GM21528 (cell line): Measurements from ENCODE around the gene ZNF48.

Source experiments
- ATAC-seq: cut with Tn5 transposase; IDR thresholded peaks from one replicate; pipeline ENCODE4 v1.9.1; 2021; ENCODE audit warnings: mild to moderate bottlenecking, moderate library complexity; ENCODE audit not compliant: unreplicated experiment, low FRiP score

The ZNF48 gene

DNA sequence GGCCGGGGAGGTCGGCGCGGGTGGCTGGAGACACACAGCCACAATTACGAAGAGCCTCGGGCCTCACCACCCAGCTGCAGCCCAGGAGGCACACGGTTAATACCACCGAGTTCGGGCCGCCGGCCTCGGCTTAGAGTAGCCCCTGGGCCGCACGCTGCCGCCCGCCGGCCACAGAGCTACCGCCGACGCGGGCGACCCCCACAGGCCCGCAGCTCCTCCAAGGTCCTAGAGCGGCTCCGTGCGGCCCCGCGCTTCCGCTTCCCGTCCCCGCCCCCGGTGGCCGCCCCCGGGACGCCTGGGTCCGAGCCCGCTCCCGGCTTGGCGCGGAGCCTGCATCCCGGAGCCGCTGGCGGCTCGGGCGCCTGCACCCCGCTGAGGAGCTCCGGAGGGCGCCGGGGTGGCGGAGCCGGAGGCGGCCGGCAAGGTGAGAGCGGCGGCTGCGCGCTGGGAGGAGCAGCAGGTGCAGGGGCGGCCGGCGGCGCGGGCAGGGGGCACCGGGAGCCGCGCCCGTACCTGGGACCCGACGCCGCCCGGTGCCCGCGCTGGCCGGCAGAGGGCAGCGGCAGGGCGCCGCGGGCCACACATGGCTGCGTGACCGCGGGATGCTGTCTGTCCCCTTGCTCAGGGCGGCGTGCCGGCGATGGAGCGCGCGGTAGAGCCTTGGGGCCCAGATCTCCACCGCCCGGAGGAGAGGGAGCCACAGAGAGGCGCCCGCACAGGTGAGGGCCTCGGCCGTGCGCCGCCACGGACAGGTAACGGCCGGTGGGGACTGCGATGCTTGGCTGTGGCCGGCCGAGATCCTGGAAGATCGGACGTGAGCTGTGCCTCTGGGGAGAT is at the start of gene ZNF48:
Gene ZNF48, plus strand, starts transcription at position 266 of the 837 bp plus-strand sequence. Its CDS starts 375 bp downstream, at position 641.
- ATAC-seq = peak; percentile 57

DNA sequence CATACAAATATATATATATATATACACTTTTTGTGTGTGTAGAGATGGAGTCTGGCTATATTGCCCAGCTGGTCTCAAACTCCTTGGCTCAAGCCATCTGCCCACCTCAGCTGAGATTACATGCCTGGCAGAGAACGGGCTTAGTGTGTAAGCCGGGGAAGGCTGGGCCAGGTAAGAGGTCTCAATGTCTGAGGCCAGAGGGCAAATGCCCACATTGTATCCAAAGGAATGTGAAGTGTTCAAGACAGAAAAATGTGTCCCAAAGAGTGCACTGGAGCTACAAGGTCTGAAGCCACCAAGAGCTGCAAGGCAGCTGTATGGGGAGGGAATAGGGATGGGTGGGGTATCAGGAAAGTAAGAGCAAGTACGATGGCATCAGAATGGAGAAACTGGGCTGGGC is 48.9 kb upstream of the ZNF48 start:
- no peak for ATAC-seq

DNA sequence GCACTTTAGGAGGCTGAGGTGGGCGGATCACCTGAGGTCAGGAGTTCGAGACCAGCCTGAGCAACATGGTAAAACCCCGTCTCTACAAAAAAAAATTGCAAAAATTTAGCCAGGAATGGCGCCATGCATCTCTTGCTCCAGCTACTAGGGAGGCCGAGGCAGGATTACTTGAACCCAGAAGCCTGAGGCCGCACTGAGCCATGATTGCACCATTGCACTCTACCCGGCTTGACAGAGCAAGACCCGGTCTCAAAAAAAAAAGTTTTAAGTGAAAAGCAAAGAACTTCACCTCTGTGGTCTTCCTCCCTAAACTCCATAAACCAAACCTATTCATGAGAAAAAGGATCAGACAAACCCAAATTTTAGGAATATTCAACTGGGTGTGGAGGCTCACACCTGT is 47.1 kb upstream of the ZNF48 start:
- ATAC-seq = no peak

DNA sequence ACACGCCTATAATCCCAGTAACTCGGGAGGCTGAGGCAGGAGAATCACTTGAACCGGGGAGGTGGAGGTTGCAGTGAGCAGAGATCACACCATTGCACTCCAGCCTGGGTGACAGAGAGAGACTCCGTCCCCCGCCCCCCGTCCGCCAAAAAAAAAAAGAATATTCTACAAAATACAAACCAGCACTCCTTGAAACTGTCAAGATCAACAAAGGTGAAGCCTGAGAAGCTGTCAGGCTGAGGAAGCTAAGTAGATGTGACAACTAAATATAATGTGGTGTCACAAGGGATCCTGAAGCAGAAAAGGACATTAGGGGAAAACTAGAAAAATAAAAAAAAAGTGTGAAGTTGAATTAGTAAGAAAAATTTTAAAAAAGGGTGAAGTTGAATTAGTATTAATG is 46.3 kb upstream of the ZNF48 start:
- ATAC-seq = no peak

DNA sequence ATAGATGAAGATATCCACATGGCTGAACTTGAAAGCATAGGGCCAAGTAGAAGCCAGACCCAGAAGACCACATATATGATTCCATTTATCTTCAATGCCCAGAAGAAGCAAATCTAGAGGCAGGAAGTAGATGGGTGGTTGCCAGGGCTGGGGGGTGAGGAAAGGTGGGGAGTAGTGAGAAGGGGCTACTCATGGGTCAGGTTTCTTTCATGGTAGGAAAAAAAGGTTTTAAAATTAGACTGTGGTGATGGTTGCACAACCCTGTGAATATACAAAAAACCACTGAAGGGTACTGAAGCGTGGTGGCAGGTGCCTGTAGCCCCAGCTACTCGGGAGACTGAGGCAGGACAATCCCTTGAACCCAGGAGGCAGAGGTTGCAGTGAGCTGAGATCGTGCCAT is 45.5 kb upstream of the ZNF48 start:
- ATAC-seq = no peak

DNA sequence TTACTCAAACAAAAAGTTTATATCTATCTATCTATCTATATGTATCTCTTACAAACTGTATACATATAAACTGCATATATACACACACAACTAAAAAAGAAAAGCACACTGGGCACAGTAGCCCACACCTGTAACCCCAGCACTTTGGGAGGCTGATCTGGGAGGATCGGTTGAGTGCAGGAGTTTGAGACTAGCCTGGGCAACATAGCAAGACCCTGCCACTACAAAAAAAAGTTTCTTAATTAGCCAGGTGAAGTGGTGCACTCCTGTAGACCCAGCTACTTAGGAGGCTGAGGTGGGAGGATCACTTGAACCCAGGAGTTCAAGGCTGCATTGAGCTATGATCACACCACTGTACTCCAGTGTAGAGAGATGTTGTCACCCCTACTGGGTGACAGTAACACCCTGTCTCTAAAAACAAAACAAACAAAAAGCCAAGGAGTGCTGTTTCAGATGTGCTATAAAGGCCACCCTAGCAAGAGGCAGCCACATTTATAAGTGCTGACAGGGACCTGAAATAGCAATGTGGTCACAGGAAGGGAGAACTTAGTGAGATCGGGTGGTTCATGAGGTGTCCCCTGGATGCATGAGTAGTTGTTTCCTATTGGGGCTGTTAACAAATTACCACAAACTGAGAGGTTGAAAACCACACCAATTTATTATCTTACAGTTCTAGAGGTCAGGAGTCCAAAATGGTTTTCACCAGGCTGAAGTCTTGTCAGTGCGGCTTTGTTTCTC is 44.9 kb upstream of the ZNF48 start:
- ATAC-seq = no peak

DNA sequence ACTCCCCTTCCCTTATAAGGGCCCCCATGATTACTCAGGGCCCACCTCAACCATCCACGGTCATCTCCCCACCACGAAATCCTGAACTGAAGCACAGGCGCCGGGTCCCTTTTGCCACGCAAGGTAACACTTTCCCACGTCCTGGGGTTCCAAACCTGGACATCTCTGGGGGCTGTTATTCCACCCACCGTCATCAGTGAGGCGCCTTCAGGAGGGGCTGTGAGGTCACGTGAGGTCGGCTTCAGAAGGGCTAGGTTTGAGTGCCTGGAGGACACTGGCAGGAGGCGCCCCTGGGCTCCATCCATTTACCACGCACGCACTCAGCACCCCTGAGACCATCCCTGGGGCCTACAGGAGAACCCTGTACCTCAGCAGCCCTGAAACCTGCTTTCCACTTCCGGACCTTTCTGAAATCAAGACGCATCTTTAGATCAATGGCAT is 44.2 kb upstream of the ZNF48 start:
- ATAC-seq = no peak

DNA sequence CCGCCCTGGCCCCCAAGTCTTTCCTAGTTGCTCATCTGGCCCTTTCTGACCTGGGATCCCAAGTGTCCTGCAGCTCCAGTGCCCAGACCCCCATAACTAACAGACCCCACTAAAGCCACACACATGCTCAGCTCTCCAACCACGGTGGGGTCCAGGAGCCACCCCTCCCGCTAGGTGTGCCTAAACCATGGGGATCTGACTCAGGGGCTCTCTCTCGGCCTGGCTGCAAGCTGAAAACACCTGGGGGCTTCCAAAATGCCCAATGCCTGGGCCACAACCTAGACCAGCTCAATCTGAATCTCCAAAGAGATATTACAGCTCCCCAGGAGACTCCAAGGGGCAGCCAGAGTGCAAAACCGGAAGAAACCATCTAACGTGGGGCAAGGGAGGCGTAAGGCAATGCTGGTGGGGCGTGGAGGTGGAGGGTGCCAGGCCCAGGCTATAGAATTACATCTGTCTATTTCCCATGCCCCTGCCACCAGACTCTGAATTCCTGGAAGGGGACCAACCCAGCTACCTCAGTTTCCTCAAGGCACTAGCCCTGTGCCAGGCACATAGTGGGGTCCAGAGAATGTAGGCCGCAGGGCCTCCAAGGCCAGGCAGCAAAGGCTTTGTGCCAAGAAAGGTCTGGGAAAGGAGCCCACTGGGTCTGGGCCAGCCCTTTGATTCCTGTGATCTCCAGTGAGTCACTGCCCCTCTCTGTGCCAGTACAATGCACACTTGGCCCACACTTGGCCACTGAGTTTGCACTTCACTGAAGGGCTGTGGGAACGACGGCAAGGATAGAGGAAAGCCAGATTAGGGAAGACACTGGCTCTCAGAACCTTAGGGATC is 43.4 kb upstream of the ZNF48 start:
- ATAC-seq = no peak

DNA sequence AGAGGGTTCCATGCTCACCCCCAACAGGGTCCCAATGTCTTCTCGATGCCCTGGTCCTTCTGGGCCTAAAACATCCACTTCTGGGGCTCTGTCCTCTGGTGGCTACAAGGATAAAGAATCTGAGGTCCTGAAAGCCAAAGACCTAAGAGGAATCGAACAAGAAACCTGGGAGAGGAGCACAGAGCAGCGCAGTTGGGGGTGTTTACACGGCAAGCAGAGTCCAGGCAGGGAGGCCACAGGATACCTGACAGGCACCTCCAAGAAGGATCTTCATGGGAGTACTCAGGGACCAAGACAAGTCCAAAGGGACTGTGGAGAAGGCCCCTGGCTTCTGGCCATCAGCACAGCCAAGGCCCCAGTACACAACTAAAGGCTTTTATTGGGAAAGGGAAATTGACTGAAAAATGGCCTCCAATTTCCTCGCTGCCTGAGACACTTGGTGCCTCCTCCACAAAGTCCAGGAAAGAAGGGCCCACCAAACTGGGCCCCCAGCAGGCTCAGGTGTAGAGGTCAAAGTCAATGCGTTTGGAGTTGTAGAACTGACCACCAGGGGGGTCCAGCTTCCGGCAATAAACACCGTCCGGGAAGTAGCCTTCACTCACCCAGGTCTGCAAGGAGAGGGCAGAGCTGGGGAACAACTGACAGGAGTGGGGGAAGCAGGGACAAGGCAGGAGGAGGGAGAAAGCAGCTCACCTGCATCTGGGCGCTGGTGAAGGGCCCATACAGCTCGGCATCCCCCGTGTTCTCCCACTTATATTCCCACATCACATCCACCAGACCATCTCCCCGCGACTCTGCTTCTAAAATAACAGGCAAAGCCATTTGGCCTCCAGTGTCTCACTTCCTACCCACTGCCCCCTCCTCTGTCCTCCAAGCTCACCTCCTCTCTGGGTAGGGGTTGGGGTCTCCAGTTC is 42.5 kb upstream of the ZNF48 start:
- no peak for ATAC-seq

DNA sequence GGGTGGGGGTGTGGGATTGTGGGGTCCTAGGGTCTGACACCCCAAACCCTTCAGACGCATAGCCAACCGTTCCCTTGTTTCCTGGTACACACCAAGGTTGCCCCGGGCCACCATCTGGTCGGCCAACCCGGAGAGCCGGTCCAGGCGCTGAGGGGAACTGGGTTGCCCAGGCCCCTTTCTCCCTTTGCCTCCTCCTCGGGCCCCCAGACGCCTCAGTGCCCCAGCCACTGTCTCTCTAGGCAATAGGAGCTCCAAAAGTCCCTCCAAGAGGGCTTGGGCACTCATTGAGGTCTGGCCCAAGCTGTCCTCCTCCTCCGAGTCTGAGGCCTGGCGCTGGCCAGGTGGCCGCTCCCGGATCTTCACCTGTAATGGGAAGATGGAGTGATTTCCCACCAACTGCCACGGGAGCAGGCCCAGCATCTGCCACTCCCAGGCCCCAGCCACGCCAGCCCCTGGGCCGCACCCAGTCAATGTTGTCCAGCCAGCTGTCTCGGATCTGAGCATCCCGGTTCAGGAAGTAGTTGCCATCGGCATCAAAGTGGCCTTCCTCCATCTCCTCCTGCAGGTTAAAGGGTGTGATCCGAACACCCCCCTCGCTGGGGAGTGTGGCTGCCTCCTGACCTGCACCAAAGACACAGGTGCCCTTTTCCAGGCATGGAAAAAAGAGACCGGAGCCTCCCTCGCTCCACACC is 41.6 kb upstream of the ZNF48 start:
- no peak for ATAC-seq

DNA sequence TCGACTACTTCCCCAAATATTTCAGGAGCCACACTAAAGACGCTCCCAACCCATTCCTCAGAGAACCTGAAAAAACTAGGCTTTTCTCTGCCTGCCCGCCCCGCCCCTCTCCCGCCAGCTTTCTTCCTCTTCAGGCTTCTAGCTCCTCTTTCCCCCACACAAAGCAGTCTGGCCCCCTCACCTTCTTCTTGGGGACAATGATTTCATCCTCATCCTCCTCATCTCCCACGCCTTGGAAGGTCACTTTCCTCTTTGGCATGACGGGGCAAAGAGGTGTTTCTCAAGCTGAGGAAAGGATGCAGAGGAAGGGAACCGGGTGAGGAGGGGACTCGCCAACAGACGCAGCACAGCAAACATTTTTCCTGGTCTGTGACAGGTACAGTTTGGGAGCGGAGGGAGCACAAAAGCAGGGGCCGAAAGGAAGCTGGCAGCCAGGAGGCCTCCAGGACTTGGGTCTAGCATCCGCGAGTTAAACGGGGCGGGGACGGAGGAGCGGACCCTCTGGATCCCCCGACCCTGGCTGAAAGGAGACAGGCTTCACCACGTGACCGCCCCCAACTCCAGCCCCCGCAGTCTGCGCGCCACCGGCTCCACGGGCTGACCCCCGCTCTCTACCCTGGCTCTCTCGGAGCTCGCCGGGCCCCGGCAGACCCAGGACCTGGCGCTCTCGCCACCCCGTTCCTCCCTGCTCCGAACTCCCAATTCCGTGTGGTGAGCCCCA is 40.6 kb upstream of the ZNF48 start:
- no peak for ATAC-seq

DNA sequence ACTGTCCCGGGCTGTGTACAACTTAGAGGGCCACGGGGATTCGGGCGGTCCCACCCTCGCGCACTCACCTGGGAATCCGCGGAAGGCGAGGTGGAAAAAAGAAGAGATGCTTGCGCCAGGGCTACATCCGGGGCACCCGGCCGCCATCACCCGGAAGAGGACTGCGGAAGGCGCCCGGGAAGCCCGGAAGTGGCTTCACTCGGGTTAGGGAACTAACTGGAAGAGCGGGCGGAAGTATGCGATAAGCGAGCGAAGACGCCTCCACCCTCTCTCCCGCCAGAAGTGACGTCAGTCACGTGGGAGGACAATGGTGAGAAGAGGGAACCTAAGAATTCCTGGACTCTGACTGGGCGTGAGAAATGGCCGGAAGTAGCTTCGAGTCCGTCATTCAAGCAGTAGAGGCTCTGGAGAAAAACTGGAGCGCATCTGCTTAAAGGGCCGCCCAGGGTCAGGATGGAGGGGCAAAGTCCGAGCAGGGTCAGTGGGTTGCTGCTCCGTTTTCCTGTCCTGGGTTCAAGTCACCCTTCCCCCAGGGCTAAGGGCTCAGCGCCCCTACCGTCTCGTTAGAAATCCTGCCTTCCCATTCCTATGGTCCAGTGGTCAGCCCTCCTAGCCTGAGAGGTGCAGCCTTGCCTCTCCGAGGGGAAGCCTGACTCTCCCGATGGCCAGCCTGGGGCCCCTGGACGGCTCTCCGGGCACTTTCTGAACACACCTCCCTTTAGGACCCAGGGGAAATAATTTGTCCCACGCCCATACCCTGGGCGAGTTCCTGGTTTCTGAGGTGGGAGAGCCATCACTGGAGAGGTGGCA is 39.9 kb upstream of the ZNF48 start, which contains the start of gene CD2BP2:
Gene CD2BP2, minus strand, starts transcription at position 165 of the 810 bp plus-strand sequence. CDS start 627 bp downstream, outside the sequence.
- peak; percentile 46 for ATAC-seq

DNA sequence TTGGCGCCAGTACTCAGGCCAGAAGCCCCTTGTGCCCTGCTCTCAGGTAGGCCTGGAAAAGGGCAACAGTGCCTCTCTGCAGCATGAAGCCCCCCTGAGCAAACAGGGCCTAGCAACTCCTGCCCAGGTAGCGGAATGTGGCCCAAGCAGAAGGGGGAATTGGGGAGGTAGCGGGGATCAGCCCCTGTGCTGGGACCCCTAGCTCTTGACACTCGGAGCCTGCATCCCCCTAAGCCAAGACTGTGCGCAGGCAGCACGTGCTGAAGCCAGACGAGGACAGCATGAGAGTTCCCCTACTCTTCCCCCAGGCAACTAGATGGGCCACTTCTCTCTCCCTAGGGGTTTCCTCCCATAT is 39.3 kb upstream of the ZNF48 start:
- ATAC-seq = no peak

DNA sequence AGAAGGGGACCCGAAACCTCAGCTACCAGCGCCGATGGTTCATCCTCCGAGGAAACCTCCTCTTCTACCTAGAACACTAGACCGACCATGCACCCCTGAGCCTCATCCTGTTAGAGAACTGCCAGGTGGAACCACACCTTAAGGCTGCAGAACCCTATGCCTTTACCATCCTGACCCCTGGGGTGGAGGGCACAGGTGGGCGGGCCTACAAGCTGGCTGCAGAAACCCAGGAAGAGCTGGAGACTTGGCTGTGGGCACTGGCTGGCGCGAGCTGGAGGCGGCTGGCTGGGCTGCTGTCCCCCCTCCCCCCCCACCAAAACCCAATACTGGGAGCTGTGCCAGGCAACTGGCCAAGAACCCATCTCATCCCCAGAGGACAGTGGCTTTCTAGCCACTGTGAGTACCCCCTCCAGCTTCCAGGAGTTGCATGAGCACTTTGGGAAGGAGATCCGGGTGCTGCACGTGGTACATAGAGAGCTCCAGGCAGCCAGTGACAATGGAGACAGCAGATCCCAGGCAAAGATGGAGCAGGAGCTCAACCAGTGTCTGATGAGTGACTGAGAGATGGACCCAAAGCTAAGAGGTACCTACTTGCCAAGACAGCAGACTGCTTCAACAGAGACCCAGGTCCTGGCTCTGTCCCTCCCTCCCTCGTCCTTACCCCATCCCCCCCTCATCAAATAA is 38.7 kb upstream of the ZNF48 start:
- no peak for ATAC-seq

DNA sequence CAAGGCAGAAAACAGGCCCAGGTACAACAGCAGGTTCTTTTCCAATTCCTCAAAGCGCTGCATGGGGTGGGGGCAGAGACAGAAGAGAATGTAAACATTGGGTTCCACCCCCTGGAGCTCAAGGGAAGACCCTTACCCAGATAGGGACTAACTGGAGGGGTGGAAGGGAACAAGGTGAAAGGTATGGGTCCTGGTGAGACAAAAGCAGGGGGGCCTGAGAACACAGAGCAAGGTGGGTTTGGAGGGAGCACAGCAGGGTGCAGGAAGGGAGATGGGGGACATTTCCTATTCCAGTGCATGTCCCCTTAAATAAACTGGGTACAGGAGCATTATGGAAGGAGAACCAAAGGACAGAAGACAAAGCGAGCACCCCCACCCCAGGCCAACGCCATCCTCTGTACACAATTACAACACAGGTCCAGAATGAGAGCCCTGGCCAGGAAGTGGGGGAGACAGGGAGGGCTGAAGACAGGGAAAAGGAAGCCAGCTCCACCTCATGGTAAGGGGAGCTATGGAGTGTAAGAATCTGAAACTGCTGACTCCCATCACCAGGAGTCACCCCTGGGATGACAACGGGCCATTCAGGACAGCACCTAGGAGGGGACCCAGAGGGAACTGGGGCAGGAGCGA is 38.0 kb upstream of the ZNF48 start:
- ATAC-seq = no peak

DNA sequence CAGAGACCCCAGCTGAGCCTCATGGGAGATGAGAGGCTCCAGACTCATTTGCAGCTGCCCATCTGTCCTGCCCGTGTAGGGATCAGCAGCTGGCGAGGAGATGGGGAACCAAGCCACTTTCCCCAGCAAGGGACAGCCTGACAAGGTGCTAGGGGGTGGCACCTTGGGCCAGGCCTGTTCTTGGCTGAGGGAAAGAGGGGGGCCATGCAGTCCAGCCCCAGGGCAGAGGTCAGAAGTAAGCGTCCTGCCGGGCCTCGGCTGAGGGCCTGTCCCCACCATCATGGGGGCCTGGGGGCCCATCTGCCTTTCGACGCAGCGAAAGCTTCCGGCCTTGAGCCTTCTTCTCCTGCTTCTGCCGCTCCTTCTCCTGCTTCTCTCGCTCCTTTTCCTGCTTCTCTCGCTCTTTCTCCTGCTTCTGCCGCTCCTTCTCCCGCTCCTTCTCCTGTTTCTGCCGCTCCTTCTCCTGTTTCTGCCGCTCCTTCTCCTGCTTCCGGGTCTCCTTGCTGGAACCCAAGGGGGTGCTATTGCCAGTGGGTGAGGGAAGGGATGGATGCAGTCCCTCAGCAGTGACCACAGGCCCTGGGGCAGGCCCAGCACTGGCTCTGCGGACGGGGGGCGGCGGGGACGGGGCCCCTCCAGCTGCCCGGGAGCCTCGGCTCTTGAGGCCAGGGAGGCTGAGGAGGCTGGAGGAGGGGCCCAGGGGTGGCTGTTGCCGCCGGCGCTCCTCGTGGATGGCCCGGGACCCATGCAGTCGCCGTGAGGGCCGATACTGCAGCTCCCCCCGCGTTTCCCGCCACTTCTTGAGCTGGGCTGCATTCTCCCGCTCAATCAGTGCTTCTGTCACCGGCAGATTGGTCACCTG is 37.3 kb upstream of the ZNF48 start:
- no peak for ATAC-seq
